Liver (tissue), 3 donors: ENCODE measurements around the gene ACTR6.

Experiments
- ATF3 ChIP-seq: IDR thresholded peaks from 2 replicates; pipeline ENCODE4 v1.6.1; 2016; ENCODE audit warnings: antibody characterized with exemption
- FOXA1 ChIP-seq: IDR thresholded peaks from 2 replicates; pipeline ENCODE4 v1.6.1; 2016; ENCODE audit warnings: antibody characterized with exemption
- GABPA ChIP-seq, 2 donors: IDR thresholded peaks in 1 of 2; conservative IDR thresholded peaks in 1 of 2; 2 replicates each; pipeline ENCODE4 v1.6.1; 2016; ENCODE audit warnings: antibody characterized with exemption in 2 of 2, mild to moderate bottlenecking in 1 of 2, moderate library complexity in 1 of 2
- HNF4A ChIP-seq, 2 donors: conservative IDR thresholded peaks; 2 replicates each; pipeline ENCODE4 v1.6.1; 2016; ENCODE audit warnings: antibody characterized with exemption in 2 of 2, mild to moderate bottlenecking in 2 of 2
- JUND ChIP-seq, 2 donors: IDR thresholded peaks; 2 replicates each; pipeline ENCODE4 v1.6.1; 2016; ENCODE audit warnings: antibody characterized with exemption in 2 of 2
- MAX ChIP-seq: IDR thresholded peaks from 2 replicates; pipeline ENCODE4 v1.6.1; 2016; ENCODE audit warnings: antibody characterized with exemption
- RAD21 ChIP-seq, 2 donors: IDR thresholded peaks; 2 replicates each; pipeline ENCODE4 v1.6.1; 2016; ENCODE audit warnings: antibody characterized with exemption in 2 of 2, mild to moderate bottlenecking in 2 of 2
- RXRA ChIP-seq, 2 donors: IDR thresholded peaks; 2 replicates each; pipeline ENCODE4 v1.6.1; 2017 to 2018; ENCODE audit warnings: antibody characterized with exemption in 2 of 2, mild to moderate bottlenecking in 1 of 2
- SP1 ChIP-seq: IDR thresholded peaks from 2 replicates; pipeline ENCODE4 v1.6.1; 2018; ENCODE audit warnings: antibody characterized with exemption, mild to moderate bottlenecking
- TAF1 ChIP-seq: conservative IDR thresholded peaks from 2 replicates; pipeline ENCODE4 v1.6.1; 2016; ENCODE audit warnings: antibody characterized with exemption, mild to moderate bottlenecking
- YY1 ChIP-seq: IDR thresholded peaks from 2 replicates; pipeline ENCODE4 v1.6.1; 2016; ENCODE audit warnings: antibody characterized with exemption, mild to moderate bottlenecking
- ZBTB33 ChIP-seq: IDR thresholded peaks from 2 replicates; pipeline ENCODE4 v1.6.1; 2016; ENCODE audit warnings: antibody characterized with exemption
- TF ChIP-seq, protein P1 (sequence below): fragments of 150-350 bp; IDR thresholded peaks from 2 replicates; pipeline ENCODE4 v1.5.1; 2017; ENCODE audit warnings: improper control_type of control experiment, low read depth, low read length; ENCODE audit not compliant: missing input control
- donor health status: healthy.
- donor health status: healthy.

DNA sequence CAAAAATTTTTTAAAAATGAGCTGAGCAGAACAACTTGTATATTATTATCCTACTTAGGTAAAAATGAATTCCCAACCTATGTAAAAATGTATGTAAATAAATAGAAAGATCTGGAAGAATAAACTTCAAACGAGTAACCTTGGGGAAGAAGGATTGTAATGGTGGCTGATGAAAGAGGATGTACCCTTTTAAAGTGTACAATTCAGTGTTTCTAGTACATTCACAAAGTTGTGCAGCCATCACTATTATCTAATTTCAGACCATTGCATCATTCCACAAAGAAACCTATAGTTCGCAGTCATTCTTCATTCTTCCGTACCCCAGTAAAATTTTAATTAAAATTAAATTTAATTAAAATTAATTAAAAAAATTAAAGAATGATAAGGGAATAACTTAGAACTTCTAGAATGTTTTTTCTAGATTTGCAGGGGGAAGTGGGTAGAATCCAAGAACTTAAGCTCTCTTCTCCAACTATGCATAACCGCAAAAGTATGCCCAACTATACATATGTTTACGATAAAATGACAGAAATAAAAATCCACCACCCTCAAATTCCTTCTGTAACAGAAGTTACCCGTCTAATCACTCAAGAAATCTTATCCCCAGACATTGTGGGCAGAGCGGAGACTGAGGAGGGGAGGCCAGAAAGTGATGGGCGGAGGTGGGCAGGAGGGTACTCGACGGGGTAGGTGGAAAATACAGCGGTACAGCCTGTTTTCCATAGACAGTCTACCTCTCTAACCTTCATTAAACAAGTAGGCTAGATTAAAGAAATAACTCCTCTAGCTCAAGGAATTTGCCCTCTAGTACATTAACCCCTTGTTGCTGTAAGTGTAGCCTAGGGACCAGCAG, 65.3 kb downstream of the ACTR6 start:
- TF ChIP-seq RAD21 (IDR thresholded peaks at IDR 0.05) (no peak), MAX (no peak), ATF3 (no peak), SP1 (no peak), YY1 (no peak), JUND (IDR thresholded peaks at IDR 0.05) (no peak), GABPA (IDR thresholded peaks at IDR 0.05 in 1 of 2, conservative IDR thresholded peaks at IDR 0.05 in 1 of 2) (no peak), TAF1 (no peak), FOXA1 (no peak), RXRA (IDR thresholded peaks at IDR 0.05) (no peak), HNF4A (conservative IDR thresholded peaks at IDR 0.05) (peak in 1 of 2 donors; percentile 18), ZBTB33 (no peak)
- TF ChIP-seq, protein P1, sequence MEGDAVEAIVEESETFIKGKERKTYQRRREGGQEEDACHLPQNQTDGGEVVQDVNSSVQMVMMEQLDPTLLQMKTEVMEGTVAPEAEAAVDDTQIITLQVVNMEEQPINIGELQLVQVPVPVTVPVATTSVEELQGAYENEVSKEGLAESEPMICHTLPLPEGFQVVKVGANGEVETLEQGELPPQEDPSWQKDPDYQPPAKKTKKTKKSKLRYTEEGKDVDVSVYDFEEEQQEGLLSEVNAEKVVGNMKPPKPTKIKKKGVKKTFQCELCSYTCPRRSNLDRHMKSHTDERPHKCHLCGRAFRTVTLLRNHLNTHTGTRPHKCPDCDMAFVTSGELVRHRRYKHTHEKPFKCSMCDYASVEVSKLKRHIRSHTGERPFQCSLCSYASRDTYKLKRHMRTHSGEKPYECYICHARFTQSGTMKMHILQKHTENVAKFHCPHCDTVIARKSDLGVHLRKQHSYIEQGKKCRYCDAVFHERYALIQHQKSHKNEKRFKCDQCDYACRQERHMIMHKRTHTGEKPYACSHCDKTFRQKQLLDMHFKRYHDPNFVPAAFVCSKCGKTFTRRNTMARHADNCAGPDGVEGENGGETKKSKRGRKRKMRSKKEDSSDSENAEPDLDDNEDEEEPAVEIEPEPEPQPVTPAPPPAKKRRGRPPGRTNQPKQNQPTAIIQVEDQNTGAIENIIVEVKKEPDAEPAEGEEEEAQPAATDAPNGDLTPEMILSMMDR = no peak
